ENCODE data around the gene TMEM14A. TPM values are rescaled to one million over a fixed set of nuclear protein-coding genes. Genes with fewer than 3 reads are reported as not detected.

TMEM14A gene
- total RNA-seq, 2 donors from 2014 or later = 16.5 to 27.1 TPM

DNA sequence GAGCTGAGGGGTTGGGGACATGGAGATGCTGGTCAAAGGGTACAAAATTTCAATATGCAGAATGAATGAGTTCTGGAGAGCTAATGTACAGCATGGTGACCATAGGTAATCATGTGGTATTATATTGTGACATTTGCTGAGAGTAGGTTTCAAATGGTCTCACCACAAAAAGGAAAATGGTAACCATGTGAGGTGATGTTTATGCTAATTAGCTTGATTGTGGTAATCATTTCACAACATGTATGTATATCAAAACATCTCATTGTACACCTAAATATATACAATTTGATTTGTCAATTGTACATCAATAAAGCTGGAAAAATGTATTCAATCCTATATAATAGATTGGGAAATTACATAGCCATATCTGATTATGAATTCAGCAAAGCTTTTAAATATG lies 29.5 kb upstream of the TMEM14A start:
- ATAC-seq (ENCODE audit: insufficient number of reproducible peaks, low FRiP score, low read depth) = no peak
- Histone ChIP-seq H3K36me3 (no peaks in the 10 kb centered on the region), H3K27ac (no peak overlapping the region), H3K27me3 (replicated peaks; ENCODE audit: insufficient read depth) (no peaks in the 10 kb centered on the region), H3K4me3 (no peak overlapping the region), H3K4me1 (ENCODE audit: control insufficient read depth in 1 of 2, low read depth in 2 of 2) (no peaks in the 10 kb centered on the region), H3K9me3 (no peaks in the 10 kb centered on the region)
- TF ChIP-seq, protein P1, sequence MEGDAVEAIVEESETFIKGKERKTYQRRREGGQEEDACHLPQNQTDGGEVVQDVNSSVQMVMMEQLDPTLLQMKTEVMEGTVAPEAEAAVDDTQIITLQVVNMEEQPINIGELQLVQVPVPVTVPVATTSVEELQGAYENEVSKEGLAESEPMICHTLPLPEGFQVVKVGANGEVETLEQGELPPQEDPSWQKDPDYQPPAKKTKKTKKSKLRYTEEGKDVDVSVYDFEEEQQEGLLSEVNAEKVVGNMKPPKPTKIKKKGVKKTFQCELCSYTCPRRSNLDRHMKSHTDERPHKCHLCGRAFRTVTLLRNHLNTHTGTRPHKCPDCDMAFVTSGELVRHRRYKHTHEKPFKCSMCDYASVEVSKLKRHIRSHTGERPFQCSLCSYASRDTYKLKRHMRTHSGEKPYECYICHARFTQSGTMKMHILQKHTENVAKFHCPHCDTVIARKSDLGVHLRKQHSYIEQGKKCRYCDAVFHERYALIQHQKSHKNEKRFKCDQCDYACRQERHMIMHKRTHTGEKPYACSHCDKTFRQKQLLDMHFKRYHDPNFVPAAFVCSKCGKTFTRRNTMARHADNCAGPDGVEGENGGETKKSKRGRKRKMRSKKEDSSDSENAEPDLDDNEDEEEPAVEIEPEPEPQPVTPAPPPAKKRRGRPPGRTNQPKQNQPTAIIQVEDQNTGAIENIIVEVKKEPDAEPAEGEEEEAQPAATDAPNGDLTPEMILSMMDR (IDR thresholded peaks at IDR 0.05) = no peak
- no peak for DNase-seq (ENCODE audit: low spot score)

DNA sequence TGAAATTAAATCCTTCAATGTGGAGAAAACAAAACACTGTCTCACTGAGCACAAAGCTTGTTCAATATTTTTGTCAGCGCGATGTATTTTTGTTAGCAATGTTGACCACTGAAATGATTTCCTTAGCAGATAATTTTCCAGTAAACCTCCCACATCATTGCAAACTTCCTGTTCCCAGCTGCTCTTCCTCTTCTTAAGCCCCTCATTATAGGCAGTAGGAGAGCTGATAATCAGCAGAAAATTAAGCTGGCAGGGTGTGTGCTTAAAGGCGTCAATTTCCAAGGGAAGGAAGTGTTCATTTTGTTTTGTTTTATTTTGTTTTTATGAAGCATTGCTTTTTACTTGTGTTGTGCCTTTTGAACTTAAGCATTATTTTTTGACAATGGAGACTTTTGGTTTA lies 29.1 kb upstream of the TMEM14A start:
- DNase-seq (ENCODE audit: low spot score) (no peak), ATAC-seq (ENCODE audit: insufficient number of reproducible peaks, low FRiP score, low read depth) (no peak)
- TF ChIP-seq, protein P1 (IDR thresholded peaks at IDR 0.05) = no peak
- Histone ChIP-seq H3K27me3 (replicated peaks; ENCODE audit: insufficient read depth) (peaks cover 3% of the 10 kb centered on the region), H3K4me1 (ENCODE audit: control insufficient read depth in 1 of 2, low read depth in 2 of 2) (no peaks in the 10 kb centered on the region), H3K27ac (no peak overlapping the region), H3K36me3 (no peaks in the 10 kb centered on the region), H3K9me3 (no peaks in the 10 kb centered on the region), H3K4me3 (no peak overlapping the region)

DNA sequence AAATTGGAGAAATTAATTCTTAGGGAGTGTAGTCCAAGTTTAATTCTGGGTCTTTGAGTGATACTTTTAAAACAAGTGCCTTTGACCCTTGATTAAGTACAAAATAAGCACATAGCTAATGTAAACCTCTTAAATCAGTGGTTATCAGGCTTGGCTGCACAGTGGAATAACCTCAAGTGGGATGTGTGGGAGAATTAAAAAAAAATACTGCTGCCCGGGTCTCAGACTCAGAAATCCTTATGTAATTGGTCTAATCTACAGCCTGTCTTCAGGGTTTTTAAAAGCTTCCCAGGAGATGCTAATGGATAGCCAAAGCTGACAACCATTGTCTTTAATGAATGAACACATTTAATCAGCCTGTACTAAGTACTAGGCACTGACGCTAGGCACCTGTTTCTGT lies 28.5 kb upstream of the TMEM14A start:
- Histone ChIP-seq H3K27me3 (replicated peaks; ENCODE audit: insufficient read depth) (peaks cover 3% of the 10 kb centered on the region), H3K36me3 (no peaks in the 10 kb centered on the region), H3K4me1 (ENCODE audit: control insufficient read depth in 1 of 2, low read depth in 2 of 2) (no peaks in the 10 kb centered on the region), H3K27ac (no peak overlapping the region), H3K4me3 (no peak overlapping the region), H3K9me3 (no peaks in the 10 kb centered on the region)
- DNase-seq (ENCODE audit: low spot score) = no peak
- no peak for ATAC-seq (ENCODE audit: insufficient number of reproducible peaks, low FRiP score, low read depth)
- TF ChIP-seq, protein P1 (IDR thresholded peaks at IDR 0.05) = no peak

DNA sequence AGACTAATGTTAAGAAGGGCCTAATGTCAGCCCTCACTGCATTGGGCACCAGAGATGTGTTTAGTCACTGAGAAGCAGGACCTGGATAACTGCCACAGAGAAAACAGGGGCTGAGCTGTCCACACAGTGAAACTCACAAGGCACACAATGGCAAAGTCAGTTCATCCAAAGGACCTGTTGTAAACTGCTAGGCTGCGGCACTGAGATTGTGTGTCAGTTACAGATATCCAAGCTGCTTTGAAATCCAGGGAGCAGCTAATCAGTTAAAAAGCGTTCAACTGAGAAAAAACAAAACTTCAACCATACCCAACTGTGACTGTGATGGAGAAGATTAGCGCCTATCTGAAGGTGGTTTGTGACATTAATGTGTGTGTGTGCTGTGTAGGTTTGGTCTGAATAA lies 27.8 kb upstream of the TMEM14A start:
- H3K9me3 ChIP-seq = no peaks in the 10 kb centered on the region
- no peaks in the 10 kb centered on the region for H3K36me3 ChIP-seq
- no peaks in the 10 kb centered on the region for H3K4me1 ChIP-seq (ENCODE audit: control insufficient read depth in 1 of 2, low read depth in 2 of 2)
- H3K4me3 ChIP-seq = no peak overlapping the region
- peaks cover 3% of the 10 kb centered on the region for H3K27me3 ChIP-seq (replicated peaks; ENCODE audit: insufficient read depth)
- ATAC-seq (ENCODE audit: insufficient number of reproducible peaks, low FRiP score, low read depth) (no peak), DNase-seq (ENCODE audit: low spot score) (no peak)
- TF ChIP-seq, protein P1 (IDR thresholded peaks at IDR 0.05) = no peak
- H3K27ac ChIP-seq = no peak overlapping the region

DNA sequence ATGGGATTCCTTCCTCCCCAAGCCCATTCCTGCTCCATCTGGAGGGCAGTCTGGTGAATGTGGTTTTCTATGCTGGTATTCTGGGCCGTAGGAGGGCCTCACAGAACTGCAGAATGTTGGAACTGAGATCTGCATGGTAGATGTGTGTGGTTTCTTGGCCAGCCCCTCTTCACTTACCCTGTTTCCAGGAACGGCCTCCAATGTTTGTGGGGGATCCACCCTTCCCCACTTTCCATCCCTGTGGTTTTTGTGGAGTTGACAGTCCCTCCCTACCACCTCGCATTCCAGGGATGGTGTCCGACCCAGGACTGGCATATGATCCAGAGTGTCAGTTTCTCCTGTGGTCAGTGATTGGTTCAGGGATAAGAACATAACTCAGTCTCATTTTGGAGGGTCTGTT lies 26.7 kb upstream of the TMEM14A start:
- TF ChIP-seq, protein P1 (IDR thresholded peaks at IDR 0.05) = no peak
- Histone ChIP-seq H3K27me3 (replicated peaks; ENCODE audit: insufficient read depth) (peaks cover 3% of the 10 kb centered on the region), H3K9me3 (no peaks in the 10 kb centered on the region), H3K27ac (no peak overlapping the region), H3K4me1 (ENCODE audit: control insufficient read depth in 1 of 2, low read depth in 2 of 2) (no peaks in the 10 kb centered on the region), H3K36me3 (no peaks in the 10 kb centered on the region), H3K4me3 (no peak overlapping the region)
- ATAC-seq (ENCODE audit: insufficient number of reproducible peaks, low FRiP score, low read depth) = no peak
- no peak for DNase-seq (ENCODE audit: low spot score)

All from thoracic aorta (tissue), 2 donors.